ENCODE results near the gene OR6S1.
A peak's percentile ranks its signal among the peaks of the same experiment; 100 is the strongest.

- TF ChIP-seq CTCF (IDR thresholded peaks at IDR 0.05) (peak in 1 of 7 experiments; percentile 16), POLR2A (IDR thresholded peaks at IDR 0.05) (no peak)
Observed at GRCh38 chr14:20657216-20658211, 16.0 kb upstream of the OR6S1 start.

All from body of pancreas (tissue), 4 donors.